GM23248 (cell line): ENCODE measurements around the gene GPR61. TPM values are rescaled to one million over a fixed set of nuclear protein-coding genes. Genes with fewer than 3 reads are reported as not detected.

Experiments used
- DNase-seq: peaks from one replicate; pipeline ENCODE4 v3.0.0-alpha.2; 2015
- H2AFZ ChIP-seq: fragments of 200-600 bp; sonication (generic); 2 replicates; pipeline ENCODE4 v1.6.1; 2016; ENCODE audit warnings: antibody characterized with exemption
- H3F3A ChIP-seq: fragments of 200-600 bp; sonication (generic); 2 replicates; pipeline ENCODE4 v1.6.1; 2016; ENCODE audit warnings: mild to moderate bottlenecking, antibody characterized with exemption, mixed run types; ENCODE audit not compliant: insufficient read depth
- H3K27ac ChIP-seq: fragments of 200-600 bp; sonication (generic); 2 replicates; pipeline ENCODE4 v1.5.1; 2016; ENCODE audit warnings: mild to moderate bottlenecking
- H3K27me3 ChIP-seq: fragments of 200-600 bp; sonication (generic); replicated peaks from 2 replicates; pipeline ENCODE4 v1.6.1; 2016; ENCODE audit warnings: mild to moderate bottlenecking; ENCODE audit not compliant: insufficient read depth
- H3K36me3 ChIP-seq: fragments of 200-600 bp; sonication (generic); 2 replicates; pipeline ENCODE4 v1.6.1; 2016; ENCODE audit warnings: low read depth, mild to moderate bottlenecking
- H3K4me1 ChIP-seq: fragments of 200-600 bp; sonication (generic); 2 replicates; pipeline ENCODE4 v1.6.1; 2016; ENCODE audit warnings: mild to moderate bottlenecking; ENCODE audit not compliant: insufficient read depth
- H3K4me2 ChIP-seq: fragments of 200-600 bp; sonication (generic); one replicate; pipeline ENCODE4 v1.6.1; 2016; ENCODE audit warnings: mild to moderate bottlenecking; ENCODE audit not compliant: unreplicated experiment
- H3K4me3 ChIP-seq: fragments of 200-600 bp; sonication (generic); 2 replicates; pipeline ENCODE4 v1.5.1; 2016; ENCODE audit warnings: mild to moderate bottlenecking
- H3K79me2 ChIP-seq: fragments of 200-600 bp; sonication (generic); 2 replicates; pipeline ENCODE4 v1.6.1; 2016; ENCODE audit warnings: mild to moderate bottlenecking; ENCODE audit not compliant: insufficient read depth
- H3K9ac ChIP-seq: fragments of 200-600 bp; sonication (generic); 2 replicates; pipeline ENCODE4 v1.6.1; 2016; ENCODE audit warnings: mild to moderate bottlenecking
- H3K9me2 ChIP-seq: fragments of 200-600 bp; sonication (generic); 2 replicates; pipeline ENCODE4 v1.6.1; 2016; ENCODE audit warnings: mixed run types, mild to moderate bottlenecking, moderate library complexity; ENCODE audit not compliant: insufficient read depth
- H3K9me3 ChIP-seq: fragments of 200-600 bp; sonication (generic); one replicate; pipeline ENCODE4 v1.6.1; 2017; ENCODE audit warnings: low read depth
- H4K20me1 ChIP-seq: fragments of 200-600 bp; sonication (generic); 2 replicates; pipeline ENCODE4 v1.6.0; 2016; ENCODE audit not compliant: insufficient read depth
- EZH2 ChIP-seq: fragments of 200-600 bp; sonication (generic); IDR thresholded peaks from 2 replicates; pipeline ENCODE4 v1.6.1; 2018; ENCODE audit warnings: antibody characterized with exemption, mild to moderate bottlenecking; ENCODE audit not compliant: insufficient read depth, poor library complexity, severe bottlenecking
- EZH2phosphoT487 ChIP-seq: fragments of 200-600 bp; sonication (generic); IDR thresholded peaks from 2 replicates; pipeline ENCODE4 v1.6.1; 2018; ENCODE audit warnings: antibody characterized with exemption, moderate library complexity, mild to moderate bottlenecking, low read depth; ENCODE audit not compliant: insufficient read depth
- WGBS, 2 experiments: methylation state at CpG; one replicate each; pipeline ENCODE4 v1.1.6; 2015 to 2017; ENCODE audit warnings: low lambda C conversion rate in 2 of 2, low coverage in 1 of 2; ENCODE audit errors: missing lambda C conversion rate in 2 of 2; 5-methylcytosine and 5-hydroxymethylcytosine counted together
- in situ Hi-C: fragments of 300-500 bp; cut with MboI; formaldehyde crosslinking; loops from 2 replicates; pipeline ENCODE4 v1.15.0; 2020
- polyA plus RNA-seq: library from polyadenylated mRNA; unstranded; fragments of >200 nt; fragmentation: Nextera tagmentation; extraction: Ambion mirVana; gene quantifications from 2 replicates; pipeline ENCODE4 v1.2.1, GENCODE V29; 2016
- total RNA-seq: library from RNA; depleted of rRNA; stranded (reverse); fragments of >200 nt; shearing (Covaris generic); gene quantifications from 2 replicates; pipeline ENCODE4 v1.2.3, GENCODE V29; 2014

Gene GPR61
- total and polyA plus RNA-seq, 2 experiments from 2014 or later, result not detected

DNA sequence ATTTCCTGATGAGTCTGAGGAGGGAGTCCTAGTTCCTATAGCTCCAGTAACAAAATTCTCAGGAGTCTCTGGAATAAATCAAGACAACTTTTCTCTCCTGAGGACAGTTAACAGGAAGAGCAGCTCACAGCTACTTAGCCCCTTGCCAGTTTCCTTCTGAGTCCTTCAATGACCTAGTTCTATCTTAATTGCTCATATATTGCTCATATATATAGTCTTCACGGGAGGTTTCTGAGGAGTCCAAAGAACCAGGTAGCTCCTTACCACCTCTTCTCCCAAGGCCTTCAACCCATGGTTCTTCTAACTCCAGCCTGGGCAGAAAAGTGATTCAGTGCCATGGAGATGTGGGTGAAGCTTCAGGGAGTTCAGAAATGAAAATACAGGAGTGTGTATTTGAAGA lies 34.7 kb upstream of the GPR61 start:
- H4K20me1 ChIP-seq, result no peaks in the 10 kb centered on the region
- H3K9me3 ChIP-seq, result no peaks in the 10 kb centered on the region
- in situ Hi-C loops, result no loop called here
- H3K4me3 ChIP-seq, result no peak overlapping the region
- no peak overlapping the region for H2AFZ ChIP-seq
- no peaks in the 10 kb centered on the region for H3K9me2 ChIP-seq
- H3K79me2 ChIP-seq, result no peaks in the 10 kb centered on the region
- no peaks in the 10 kb centered on the region for H3K27me3 ChIP-seq
- 87 to 95% methylated on average over 1 of the region's 1 CpG for WGBS, 2 experiments
- no peak overlapping the region for H3K9ac ChIP-seq
- H3K36me3 ChIP-seq, result no peaks in the 10 kb centered on the region
- DNase-seq, result no peak
- H3K27ac ChIP-seq, result no peak overlapping the region
- peaks cover 19% of the 10 kb centered on the region for H3K4me1 ChIP-seq
- no peak overlapping the region for H3K4me2 ChIP-seq
- TF ChIP-seq EZH2, result no peak
- no peak for TF ChIP-seq EZH2phosphoT487
- peaks cover 10% of the 10 kb centered on the region; the same call in 1 of the 2 replicates for H3F3A ChIP-seq

GRCh38 chr1:109508001-109508872 lies 31.4 kb upstream of the GPR61 start:
- no peak overlapping the region for H2AFZ ChIP-seq

GRCh38 chr1:109508873-109509175 lies 30.8 kb upstream of the GPR61 start:
- H3F3A ChIP-seq, result no peaks in the 10 kb centered on the region
- H3K27ac ChIP-seq, result no peak overlapping the region
- peak overlapping the region; percentile 98 for H3K4me2 ChIP-seq
- in situ Hi-C loops, result no loop called here
- no peaks in the 10 kb centered on the region for H3K9me2 ChIP-seq
- no peaks in the 10 kb centered on the region for H3K27me3 ChIP-seq
- peaks cover 4% of the 10 kb centered on the region; the same call in 1 of the 2 replicates for H3K4me1 ChIP-seq
- peak overlapping the region; percentile 92 for H3K4me3 ChIP-seq
- DNase-seq, result no peak
- no peaks in the 10 kb centered on the region for H4K20me1 ChIP-seq
- H2AFZ ChIP-seq, result peak overlapping the region; percentile 97; the same call in 1 of the 2 replicates
- WGBS, 2 experiments, result 56 to 67% methylated on average over 7 of the region's 7 CpGs
- H3K9ac ChIP-seq, result peak overlapping the region; percentile 59; the same call in 1 of the 2 replicates
- no peaks in the 10 kb centered on the region for H3K79me2 ChIP-seq
- H3K9me3 ChIP-seq, result no peaks in the 10 kb centered on the region
- no peaks in the 10 kb centered on the region for H3K36me3 ChIP-seq
- TF ChIP-seq EZH2 (no peak), EZH2phosphoT487 (no peak)

More at GRCh38 chr1:109508001-109508872, 31.4 kb upstream of the GPR61 start:
- H3K4me1 ChIP-seq, result peaks cover 4% of the 10 kb centered on the region; the same call in 1 of the 2 replicates
- H3K9ac ChIP-seq, result no peak overlapping the region
- no peaks in the 10 kb centered on the region for H3K79me2 ChIP-seq
- no peaks in the 10 kb centered on the region for H3K27me3 ChIP-seq
- TF ChIP-seq EZH2 (no peak), EZH2phosphoT487 (no peak)
- no peaks in the 10 kb centered on the region for H3F3A ChIP-seq
- H3K9me3 ChIP-seq, result no peaks in the 10 kb centered on the region
- no peak for DNase-seq
- H3K4me3 ChIP-seq, result no peak overlapping the region
- no peak overlapping the region for H3K4me2 ChIP-seq
- H4K20me1 ChIP-seq, result no peaks in the 10 kb centered on the region
- in situ Hi-C loops, result no loop called here
- H3K9me2 ChIP-seq, result no peaks in the 10 kb centered on the region
- no peak overlapping the region for H3K27ac ChIP-seq
- WGBS, 2 experiments, result 96% methylated on average over 25 of the region's 25 CpGs
- H3K36me3 ChIP-seq, result no peaks in the 10 kb centered on the region

- in situ Hi-C loops, result no loop called here
- peak within 1 kb of the TSS; percentile 59 for H3K9ac ChIP-seq
These were observed 30.2 kb upstream of the GPR61 start, which contains the start of gene AMIGO1 for GRCh38 chr1:109509176-109510134. Gene AMIGO1, minus strand, starts transcription at chr1:109509727. Its CDS starts 815 bp downstream, at chr1:109508912.

More at GRCh38 chr1:109509176-109510134, 30.2 kb upstream of the GPR61 start, which contains the start of gene AMIGO1:
- H4K20me1 ChIP-seq, result no peaks in the 10 kb centered on the region
- peak; percentile 76 for DNase-seq
- H3K9me2 ChIP-seq, result no peaks in the 10 kb centered on the region
- H3K4me1 ChIP-seq, result peaks cover 4% of the 10 kb centered on the region; the same call in 1 of the 2 replicates
- TF ChIP-seq EZH2, result no peak
- no peak for TF ChIP-seq EZH2phosphoT487
- H2AFZ ChIP-seq, result peak within 1 kb of the TSS; percentile 97
- H3K36me3 ChIP-seq, result no peaks in the 10 kb centered on the region
- no peaks in the 10 kb centered on the region for H3K27me3 ChIP-seq
- H3F3A ChIP-seq, result no peaks in the 10 kb centered on the region
- H3K79me2 ChIP-seq, result no peaks in the 10 kb centered on the region
- no peak within 1 kb of the TSS for H3K27ac ChIP-seq
- H3K4me3 ChIP-seq, result peak within 1 kb of the TSS; percentile 92
- H3K4me2 ChIP-seq, result peak within 1 kb of the TSS; percentile 98
- H3K9me3 ChIP-seq, result no peaks in the 10 kb centered on the region
- WGBS, 2 experiments, result 3% methylated on average over 47 to 87 of the region's 100 CpGs
